Measurements from ENCODE around the gene KIRREL3. TPM values are rescaled to one million over a fixed set of nuclear protein-coding genes. Genes with fewer than 3 reads are reported as not detected.

KIRREL3 gene
- total and polyA plus RNA-seq, 2 of the 8 experiments (the other 6 are each of a cell fraction or from before 2014, with no cell fraction given): 0.29 to 0.32 TPM

- H3K79me2 ChIP-seq (ENCODE audit: control insufficient read depth in 1 of 2, insufficient read depth in 2 of 2, low read length in 2 of 2): no peaks in the 10 kb centered on the region
- POLR2A ChIA-PET (ENCODE audit: partially characterized antibody): no interaction called here
- peaks cover 29 to 62% (median 50%) of the 10 kb centered on the region in 4 experiments for H3K27me3 ChIP-seq (replicated peaks in 1 of 4; ENCODE audit: control insufficient read depth in 3 of 4, extremely low read depth in 1 of 4, insufficient read depth in 3 of 4, low read length in 3 of 4)
- no peak overlapping the region for H4K91ac ChIP-seq (replicated peaks; ENCODE audit: insufficient read length, low read length)
- no peak overlapping the region for H3K56ac ChIP-seq (replicated peaks; ENCODE audit: insufficient read length, low read depth, low read length)
- H3K4me3 ChIP-seq (ENCODE audit: extremely low read depth in 1 of 4, insufficient read depth in 2 of 4, low read depth in 3 of 4, low read length in 4 of 4): no peak overlapping the region
- H3K79me1 ChIP-seq (ENCODE audit: low read depth, low read length): no peaks in the 10 kb centered on the region
- FAIRE-seq (no peak), DNase-seq (ENCODE audit: low read depth in 1 of 2, low spot score in 2 of 2) (no peak)
- no peak overlapping the region for H3K27ac ChIP-seq (ENCODE audit: low read depth, low read length)
- WGBS, 2 experiments (ENCODE audit: extremely low coverage in 1 of 2, insufficient coverage in 1 of 2, insufficient read length in 1 of 2, insufficient replicate concordance in 2 of 2, low coverage in 1 of 2, low lambda C conversion rate in 2 of 2, missing lambda C conversion rate in 1 of 2): 75% methylated on average over 5 of the region's 5 CpGs; no CpG with 5 or more reads in 1 of the 2 experiments
- no peak overlapping the region for H2BK120ac ChIP-seq (replicated peaks; ENCODE audit: low read depth, low read length)
- no peak overlapping the region for H3K23ac ChIP-seq (ENCODE audit: insufficient read length)
- no peak overlapping the region for H3K4ac ChIP-seq (replicated peaks; ENCODE audit: insufficient read length, low read depth, low read length)
- TF ChIP-seq E2F6 (IDR thresholded peaks at IDR 0.05) (peak; percentile 59; the same call in 1 of the 2 replicates), EZH2 (IDR thresholded peaks at IDR 0.05; ENCODE audit: low read depth, low read length, severe bottlenecking) (no peak)
- no peak overlapping the region for H2BK12ac ChIP-seq (ENCODE audit: low read depth, low read length)
- H2BK15ac ChIP-seq (ENCODE audit: low read length): no peak overlapping the region
- no peak overlapping the region for H3K9ac ChIP-seq (replicated peaks in 1 of 4; ENCODE audit: extremely low read depth in 1 of 4, low read depth in 3 of 4, low read length in 3 of 4)
- no peaks in the 10 kb centered on the region for H3K9me3 ChIP-seq (ENCODE audit: insufficient read depth in 2 of 2, low read depth in 1 of 2, low read length in 1 of 2)
- CTCF ChIA-PET (ENCODE audit: partially characterized antibody): interaction anchor here (1.3 to 7.7 kb wide), 3 partner anchors 9 to 75 kb away, joined by 5 to 55 read pairs (median 10); no protein-coding TSS in a partner anchor
- H2AK5ac ChIP-seq (ENCODE audit: low read depth, low read length): no peak overlapping the region
- peaks cover 3 to 10% (median 6%) of the 10 kb centered on the region in 4 experiments; a peak in 6 of 7 replicates for H3K4me1 ChIP-seq (replicated peaks in 1 of 4; ENCODE audit: control insufficient read depth in 3 of 4, insufficient read depth in 4 of 4, low read length in 3 of 4)
- H3K23me2 ChIP-seq (ENCODE audit: low read depth, low read length): peaks cover 9% of the 10 kb centered on the region; the same call in 1 of the 2 replicates
- H3K4me2 ChIP-seq (ENCODE audit: insufficient read depth in 1 of 2, low read depth in 2 of 2, low read length in 2 of 2): peak overlapping the region in 1 of 2 experiments; percentile 93; a peak in 1 of 4 replicates
- no peak overlapping the region for H3K14ac ChIP-seq (ENCODE audit: insufficient read length)
- H4K5ac ChIP-seq (ENCODE audit: insufficient read length, low read depth, low read length): no peak overlapping the region
- no peaks in the 10 kb centered on the region for H4K20me1 ChIP-seq (replicated peaks in 1 of 2; ENCODE audit: control insufficient read depth in 1 of 2, insufficient read depth in 2 of 2, low read length in 2 of 2)
- no peaks in the 10 kb centered on the region for H3K36me3 ChIP-seq (ENCODE audit: control insufficient read depth in 2 of 4, insufficient read depth in 4 of 4, low read length in 3 of 4)
- no peak overlapping the region for H2BK5ac ChIP-seq (ENCODE audit: low read depth, low read length)
- H4K8ac ChIP-seq (ENCODE audit: extremely low read depth, insufficient read depth, low read length): no peak overlapping the region
- H3K18ac ChIP-seq (ENCODE audit: extremely low read depth, low read length): no peak overlapping the region
- no peak overlapping the region for H2BK20ac ChIP-seq (ENCODE audit: low read length)
- H2AFZ ChIP-seq (ENCODE audit: low read length): no peak overlapping the region
These were observed 1.2 kb downstream of the KIRREL3 start for GRCh38 chr11:126999366-126999765.

Measured in H1 (cell line).